IMR-90 (cell line): Measurements from ENCODE around the gene ANO9.

Experiments used
- BHLHE40 ChIP-seq: fragments of 150-350 bp; IDR thresholded peaks from 2 replicates; pipeline ENCODE4 v1.6.1; 2016; ENCODE audit warnings: mild to moderate bottlenecking, low read depth, low read length
- CEBPB ChIP-seq: IDR thresholded peaks from 2 replicates; pipeline ENCODE4 v1.6.1; 2012; ENCODE audit warnings: low read depth, low read length, improper control_type of control experiment
- FOS ChIP-seq: fragments of 150-350 bp; IDR thresholded peaks from 2 replicates; pipeline ENCODE4 v1.6.1; 2016; ENCODE audit warnings: low read depth, low read length
- MAFK ChIP-seq: IDR thresholded peaks from 2 replicates; pipeline ENCODE4 v1.6.1; 2012; ENCODE audit warnings: low read depth, low read length, improper control_type of control experiment
- NFE2L2 ChIP-seq: fragments of 150-350 bp; IDR thresholded peaks from 2 replicates; pipeline ENCODE4 v1.6.1; 2016; ENCODE audit warnings: low read depth, mild to moderate bottlenecking, low read length
- POLR2A ChIP-seq: IDR thresholded peaks from 2 replicates; pipeline ENCODE4 v1.6.1; 2012; ENCODE audit warnings: mild to moderate bottlenecking, low read depth, low read length
- RAD21 ChIP-seq: IDR thresholded peaks from 2 replicates; pipeline ENCODE4 v1.6.1; 2012; ENCODE audit warnings: low read length, improper control_type of control experiment
- RCOR1 ChIP-seq: IDR thresholded peaks from 2 replicates; pipeline ENCODE4 v1.6.1; 2012; ENCODE audit warnings: mild to moderate bottlenecking, low read length, improper control_type of control experiment; ENCODE audit not compliant: insufficient replicate concordance
- RFX5 ChIP-seq: IDR thresholded peaks from 2 replicates; pipeline ENCODE4 v1.8.0; 2012; ENCODE audit warnings: low read depth, mild to moderate bottlenecking, low read length, moderate library complexity
- SMC3 ChIP-seq: fragments of 150-350 bp; IDR thresholded peaks from 2 replicates; pipeline ENCODE4 v1.6.1; 2016; ENCODE audit warnings: low read depth, mild to moderate bottlenecking, antibody characterized with exemption, low read length, moderate library complexity
- TF ChIP-seq, protein P1 (sequence below): conservative IDR thresholded peaks from 2 replicates; pipeline ENCODE4 v1.5.1; 2012; ENCODE audit warnings: mild to moderate bottlenecking, low read depth, low read length, improper control_type of control experiment
- TF ChIP-seq, protein P2 (sequence below): fragments of 150-350 bp; IDR thresholded peaks from 2 replicates; pipeline ENCODE4 v1.6.1; 2017; ENCODE audit warnings: mild to moderate bottlenecking, antibody characterized with exemption, low read length, low read depth
- TF ChIP-seq, protein P3 (sequence below): fragments of 150-350 bp; IDR thresholded peaks from 2 replicates; pipeline ENCODE4 v1.6.1; 2016; ENCODE audit warnings: low read depth, mild to moderate bottlenecking, low read length, moderate library complexity, borderline replicate concordance

DNA sequence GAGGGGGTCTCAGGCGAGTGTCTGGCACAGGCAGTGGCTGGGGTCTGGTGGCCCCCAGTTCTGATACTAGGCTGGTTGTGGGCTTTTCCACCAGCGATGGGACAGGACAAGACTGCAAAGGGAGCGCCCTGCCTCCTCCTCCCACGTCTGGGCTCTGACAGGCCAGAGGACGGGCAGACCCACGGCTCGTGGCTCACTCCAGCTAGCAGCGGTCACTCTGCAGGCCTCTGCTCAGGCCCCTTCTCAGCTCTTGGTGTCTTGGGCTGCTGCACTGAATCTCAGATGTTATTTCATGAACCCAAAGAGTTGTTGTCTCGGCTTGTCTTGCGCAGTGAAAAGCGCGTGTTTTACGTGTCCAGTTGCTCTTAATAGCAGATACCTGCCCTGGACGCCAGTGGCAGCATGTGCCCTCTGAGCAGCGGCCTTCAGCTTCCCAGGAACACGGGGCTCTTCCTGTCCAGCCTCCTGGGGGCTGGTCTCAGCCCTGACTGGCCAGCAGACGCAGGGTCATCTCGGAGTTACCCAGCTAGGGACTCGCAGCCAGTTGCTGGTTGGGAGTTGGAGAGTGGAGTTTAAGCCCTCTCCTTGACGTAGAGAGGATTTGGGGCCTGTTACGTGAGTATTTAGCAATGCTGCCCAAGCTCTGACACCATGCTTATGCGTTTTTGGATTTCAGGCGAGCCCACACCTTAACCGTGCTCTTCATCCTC is 17.9 kb upstream of the ANO9 start:
- TF ChIP-seq, protein P1, sequence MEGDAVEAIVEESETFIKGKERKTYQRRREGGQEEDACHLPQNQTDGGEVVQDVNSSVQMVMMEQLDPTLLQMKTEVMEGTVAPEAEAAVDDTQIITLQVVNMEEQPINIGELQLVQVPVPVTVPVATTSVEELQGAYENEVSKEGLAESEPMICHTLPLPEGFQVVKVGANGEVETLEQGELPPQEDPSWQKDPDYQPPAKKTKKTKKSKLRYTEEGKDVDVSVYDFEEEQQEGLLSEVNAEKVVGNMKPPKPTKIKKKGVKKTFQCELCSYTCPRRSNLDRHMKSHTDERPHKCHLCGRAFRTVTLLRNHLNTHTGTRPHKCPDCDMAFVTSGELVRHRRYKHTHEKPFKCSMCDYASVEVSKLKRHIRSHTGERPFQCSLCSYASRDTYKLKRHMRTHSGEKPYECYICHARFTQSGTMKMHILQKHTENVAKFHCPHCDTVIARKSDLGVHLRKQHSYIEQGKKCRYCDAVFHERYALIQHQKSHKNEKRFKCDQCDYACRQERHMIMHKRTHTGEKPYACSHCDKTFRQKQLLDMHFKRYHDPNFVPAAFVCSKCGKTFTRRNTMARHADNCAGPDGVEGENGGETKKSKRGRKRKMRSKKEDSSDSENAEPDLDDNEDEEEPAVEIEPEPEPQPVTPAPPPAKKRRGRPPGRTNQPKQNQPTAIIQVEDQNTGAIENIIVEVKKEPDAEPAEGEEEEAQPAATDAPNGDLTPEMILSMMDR, result no peak
- TF ChIP-seq NFE2L2 (no peak), POLR2A (no peak), BHLHE40 (no peak), RFX5 (no peak), RCOR1 (no peak), SMC3 (no peak), CEBPB (no peak), MAFK (no peak), RAD21 (no peak), FOS (no peak)
- TF ChIP-seq, protein P2, sequence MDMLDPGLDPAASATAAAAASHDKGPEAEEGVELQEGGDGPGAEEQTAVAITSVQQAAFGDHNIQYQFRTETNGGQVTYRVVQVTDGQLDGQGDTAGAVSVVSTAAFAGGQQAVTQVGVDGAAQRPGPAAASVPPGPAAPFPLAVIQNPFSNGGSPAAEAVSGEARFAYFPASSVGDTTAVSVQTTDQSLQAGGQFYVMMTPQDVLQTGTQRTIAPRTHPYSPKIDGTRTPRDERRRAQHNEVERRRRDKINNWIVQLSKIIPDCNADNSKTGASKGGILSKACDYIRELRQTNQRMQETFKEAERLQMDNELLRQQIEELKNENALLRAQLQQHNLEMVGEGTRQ, result no peak
- TF ChIP-seq, protein P3, sequence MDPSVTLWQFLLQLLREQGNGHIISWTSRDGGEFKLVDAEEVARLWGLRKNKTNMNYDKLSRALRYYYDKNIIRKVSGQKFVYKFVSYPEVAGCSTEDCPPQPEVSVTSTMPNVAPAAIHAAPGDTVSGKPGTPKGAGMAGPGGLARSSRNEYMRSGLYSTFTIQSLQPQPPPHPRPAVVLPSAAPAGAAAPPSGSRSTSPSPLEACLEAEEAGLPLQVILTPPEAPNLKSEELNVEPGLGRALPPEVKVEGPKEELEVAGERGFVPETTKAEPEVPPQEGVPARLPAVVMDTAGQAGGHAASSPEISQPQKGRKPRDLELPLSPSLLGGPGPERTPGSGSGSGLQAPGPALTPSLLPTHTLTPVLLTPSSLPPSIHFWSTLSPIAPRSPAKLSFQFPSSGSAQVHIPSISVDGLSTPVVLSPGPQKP, result no peak
